ENCODE results near the gene PAGR1. TPM values are rescaled to one million over a fixed set of nuclear protein-coding genes. Genes with fewer than 3 reads are reported as not detected.

Gene PAGR1
- total and polyA plus RNA-seq, 2 of the 13 experiments (the other 11 are each of a cell fraction or from before 2014, with no cell fraction given): 9.8 to 66.4 TPM

DNA sequence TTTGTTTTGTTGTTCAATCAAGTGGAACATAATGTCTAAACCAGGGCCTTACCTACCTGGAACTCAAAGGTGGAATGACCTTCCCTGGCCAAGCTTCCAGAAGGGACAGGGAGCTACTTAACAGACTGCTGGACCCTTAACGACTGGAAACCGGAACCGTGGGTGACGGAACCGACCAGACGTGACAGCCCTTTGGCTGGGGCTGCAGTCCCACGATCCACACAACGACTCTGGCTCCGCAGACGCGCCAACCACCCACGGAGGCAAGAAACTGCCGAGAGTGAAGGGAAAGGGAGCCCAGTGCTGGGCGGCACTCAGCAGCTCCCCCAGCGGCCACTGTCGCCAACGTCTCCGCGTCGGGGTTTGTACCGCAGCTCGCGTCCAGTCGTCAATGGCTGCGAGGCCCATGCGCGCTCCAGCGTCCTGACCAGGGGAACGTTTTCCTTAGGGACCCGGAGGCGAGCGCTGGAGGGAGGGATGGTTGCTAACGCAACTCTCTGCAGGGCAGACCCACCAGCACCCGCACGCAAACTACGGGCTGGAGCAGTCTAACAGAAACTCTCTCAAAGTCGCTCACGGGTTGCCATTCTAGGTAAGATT lies 31.0 kb upstream of the PAGR1 start (continued):
- TF ChIP-seq, protein P1, sequence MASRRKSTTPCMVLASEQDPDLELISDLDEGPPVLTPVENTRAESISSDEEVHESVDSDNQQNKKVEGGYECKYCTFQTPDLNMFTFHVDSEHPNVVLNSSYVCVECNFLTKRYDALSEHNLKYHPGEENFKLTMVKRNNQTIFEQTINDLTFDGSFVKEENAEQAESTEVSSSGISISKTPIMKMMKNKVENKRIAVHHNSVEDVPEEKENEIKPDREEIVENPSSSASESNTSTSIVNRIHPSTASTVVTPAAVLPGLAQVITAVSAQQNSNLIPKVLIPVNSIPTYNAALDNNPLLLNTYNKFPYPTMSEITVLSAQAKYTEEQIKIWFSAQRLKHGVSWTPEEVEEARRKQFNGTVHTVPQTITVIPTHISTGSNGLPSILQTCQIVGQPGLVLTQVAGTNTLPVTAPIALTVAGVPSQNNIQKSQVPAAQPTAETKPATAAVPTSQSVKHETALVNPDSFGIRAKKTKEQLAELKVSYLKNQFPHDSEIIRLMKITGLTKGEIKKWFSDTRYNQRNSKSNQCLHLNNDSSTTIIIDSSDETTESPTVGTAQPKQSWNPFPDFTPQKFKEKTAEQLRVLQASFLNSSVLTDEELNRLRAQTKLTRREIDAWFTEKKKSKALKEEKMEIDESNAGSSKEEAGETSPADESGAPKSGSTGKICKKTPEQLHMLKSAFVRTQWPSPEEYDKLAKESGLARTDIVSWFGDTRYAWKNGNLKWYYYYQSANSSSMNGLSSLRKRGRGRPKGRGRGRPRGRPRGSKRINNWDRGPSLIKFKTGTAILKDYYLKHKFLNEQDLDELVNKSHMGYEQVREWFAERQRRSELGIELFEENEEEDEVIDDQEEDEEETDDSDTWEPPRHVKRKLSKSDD (CRISPR knock-in tag; IDR thresholded peaks at IDR 0.05; ENCODE audit: low read depth): peak; percentile 95
- TF ChIP-seq, protein P2, sequence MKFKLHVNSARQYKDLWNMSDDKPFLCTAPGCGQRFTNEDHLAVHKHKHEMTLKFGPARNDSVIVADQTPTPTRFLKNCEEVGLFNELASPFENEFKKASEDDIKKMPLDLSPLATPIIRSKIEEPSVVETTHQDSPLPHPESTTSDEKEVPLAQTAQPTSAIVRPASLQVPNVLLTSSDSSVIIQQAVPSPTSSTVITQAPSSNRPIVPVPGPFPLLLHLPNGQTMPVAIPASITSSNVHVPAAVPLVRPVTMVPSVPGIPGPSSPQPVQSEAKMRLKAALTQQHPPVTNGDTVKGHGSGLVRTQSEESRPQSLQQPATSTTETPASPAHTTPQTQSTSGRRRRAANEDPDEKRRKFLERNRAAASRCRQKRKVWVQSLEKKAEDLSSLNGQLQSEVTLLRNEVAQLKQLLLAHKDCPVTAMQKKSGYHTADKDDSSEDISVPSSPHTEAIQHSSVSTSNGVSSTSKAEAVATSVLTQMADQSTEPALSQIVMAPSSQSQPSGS (CRISPR knock-in tag; IDR thresholded peaks at IDR 0.05): peak; percentile 81
- TF ChIP-seq ARHGAP35 (CRISPR knock-in tag; IDR thresholded peaks at IDR 0.05; ENCODE audit: borderline replicate concordance) (0 out of 2 replicates have a peak, but pooled peaks have one; percentile 46), ZFP1 (CRISPR knock-in tag; IDR thresholded peaks at IDR 0.05) (0 out of 2 replicates have a peak, but pooled peaks have one; percentile 23), TBX3 (IDR thresholded peaks at IDR 0.05; ENCODE audit: borderline replicate concordance) (no peak), KAT7 (CRISPR knock-in tag; IDR thresholded peaks at IDR 0.05; ENCODE audit: borderline replicate concordance) (peak; percentile 87), HMG20B (CRISPR knock-in tag; conservative IDR thresholded peaks at IDR 0.05) (no peak), PPARG (CRISPR knock-in tag; conservative IDR thresholded peaks at IDR 0.05) (no peak; the same call in 1 of the 2 replicates), XBP1 (CRISPR knock-in tag; IDR thresholded peaks at IDR 0.05) (no peak), IRF2 (CRISPR knock-in tag; IDR thresholded peaks at IDR 0.05) (peak; percentile 82; the same call in 1 of the 2 replicates), ZNF329 (CRISPR knock-in tag; IDR thresholded peaks at IDR 0.05; ENCODE audit: low read depth) (no peak), IKZF4 (CRISPR knock-in tag; IDR thresholded peaks at IDR 0.05; ENCODE audit: borderline replicate concordance, low read depth, not compliant biosample characterization) (peak; percentile 82), YEATS4 (CRISPR knock-in tag; IDR thresholded peaks at IDR 0.05; ENCODE audit: borderline replicate concordance) (peak; percentile 42; the same call in 1 of the 2 replicates), NR1H2 (CRISPR knock-in tag; IDR thresholded peaks at IDR 0.05; ENCODE audit: borderline replicate concordance, low read depth) (no peak), EHMT2 (IDR thresholded peaks at IDR 0.05; ENCODE audit: borderline replicate concordance, low read depth, low read length) (no peak), SAP130 (CRISPR knock-in tag; IDR thresholded peaks at IDR 0.05; ENCODE audit: low read depth) (peak; percentile 72), SP2 (CRISPR knock-in tag; IDR thresholded peaks at IDR 0.05) (no peak), THAP11 (CRISPR knock-in tag; IDR thresholded peaks at IDR 0.05) (peak; percentile 70), ZEB1 (IDR thresholded peaks at IDR 0.05; ENCODE audit: insufficient replicate concordance, low read depth) (no peak), JUN (CRISPR knock-in tag; IDR thresholded peaks at IDR 0.05) (no peak)
- TF ChIP-seq, protein P3, sequence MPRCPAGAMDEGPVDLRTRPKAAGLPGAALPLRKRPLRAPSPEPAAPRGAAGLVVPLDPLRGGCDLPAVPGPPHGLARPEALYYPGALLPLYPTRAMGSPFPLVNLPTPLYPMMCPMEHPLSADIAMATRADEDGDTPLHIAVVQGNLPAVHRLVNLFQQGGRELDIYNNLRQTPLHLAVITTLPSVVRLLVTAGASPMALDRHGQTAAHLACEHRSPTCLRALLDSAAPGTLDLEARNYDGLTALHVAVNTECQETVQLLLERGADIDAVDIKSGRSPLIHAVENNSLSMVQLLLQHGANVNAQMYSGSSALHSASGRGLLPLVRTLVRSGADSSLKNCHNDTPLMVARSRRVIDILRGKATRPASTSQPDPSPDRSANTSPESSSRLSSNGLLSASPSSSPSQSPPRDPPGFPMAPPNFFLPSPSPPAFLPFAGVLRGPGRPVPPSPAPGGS (CRISPR knock-in tag; IDR thresholded peaks at IDR 0.05): peak; percentile 84
- TF ChIP-seq, protein P4, sequence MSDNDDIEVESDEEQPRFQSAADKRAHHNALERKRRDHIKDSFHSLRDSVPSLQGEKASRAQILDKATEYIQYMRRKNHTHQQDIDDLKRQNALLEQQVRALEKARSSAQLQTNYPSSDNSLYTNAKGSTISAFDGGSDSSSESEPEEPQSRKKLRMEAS (IDR thresholded peaks at IDR 0.05): peak; percentile 53; the same call in 1 of the 2 replicates
- TF ChIP-seq, protein P5, sequence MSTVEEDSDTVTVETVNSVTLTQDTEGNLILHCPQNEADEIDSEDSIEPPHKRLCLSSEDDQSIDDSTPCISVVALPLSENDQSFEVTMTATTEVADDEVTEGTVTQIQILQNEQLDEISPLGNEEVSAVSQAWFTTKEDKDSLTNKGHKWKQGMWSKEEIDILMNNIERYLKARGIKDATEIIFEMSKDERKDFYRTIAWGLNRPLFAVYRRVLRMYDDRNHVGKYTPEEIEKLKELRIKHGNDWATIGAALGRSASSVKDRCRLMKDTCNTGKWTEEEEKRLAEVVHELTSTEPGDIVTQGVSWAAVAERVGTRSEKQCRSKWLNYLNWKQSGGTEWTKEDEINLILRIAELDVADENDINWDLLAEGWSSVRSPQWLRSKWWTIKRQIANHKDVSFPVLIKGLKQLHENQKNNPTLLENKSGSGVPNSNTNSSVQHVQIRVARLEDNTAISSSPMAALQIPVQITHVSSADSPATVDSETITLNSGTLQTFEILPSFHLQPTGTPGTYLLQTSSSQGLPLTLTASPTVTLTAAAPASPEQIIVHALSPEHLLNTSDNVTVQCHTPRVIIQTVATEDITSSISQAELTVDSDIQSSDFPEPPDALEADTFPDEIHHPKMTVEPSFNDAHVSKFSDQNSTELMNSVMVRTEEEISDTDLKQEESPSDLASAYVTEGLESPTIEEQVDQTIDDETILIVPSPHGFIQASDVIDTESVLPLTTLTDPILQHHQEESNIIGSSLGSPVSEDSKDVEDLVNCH (CRISPR knock-in tag; IDR thresholded peaks at IDR 0.05): no peak

Data from HepG2 (cell line).